RWPE1 (cell line): ENCODE results near the gene RBM6.

Experiments used
- CTCF ChIA-PET: fragments of 350-600 bp; sonication (Branson Sonifier 250); formaldehyde crosslinking; extraction: SDS; loops from one replicate; lab custom pipeline; 2021; lab: Yijun Ruan, JAX
- POLR2A ChIA-PET: fragments of 400-600 bp; formaldehyde crosslinking; extraction: SDS; loops from one replicate; lab custom pipeline; 2020; ENCODE audit warnings: antibody characterized with exemption; ENCODE audit not compliant: low non-redundant PET; lab: Yijun Ruan, JAX
- DNase-seq: peaks from one replicate; pipeline ENCODE4 v3.0.0; 2012; ENCODE audit warnings: low spot score
- H3K27ac ChIP-seq: fragments of 450-650 bp; 2 replicates; pipeline ENCODE4 v1.5.1; 2017
- CTCF ChIP-seq: fragments of 450-650 bp; conservative IDR thresholded peaks from 2 replicates; pipeline ENCODE4 v1.5.1; 2017; ENCODE audit warnings: low read depth, mild to moderate bottlenecking

The RBM6 gene

GRCh38 chr3:49967291-49967690 lies 27.3 kb downstream of the RBM6 start:
- TF ChIP-seq CTCF, result no peak
- no peak for DNase-seq
- ChIA-PET CTCF (no interaction called here), POLR2A (no interaction called here)
- no peak overlapping the region for H3K27ac ChIP-seq

GRCh38 chr3:49968346-49968745 lies 28.4 kb downstream of the RBM6 start:
- no peak for TF ChIP-seq CTCF
- POLR2A ChIA-PET, result no interaction called here
- DNase-seq, result no peak
- CTCF ChIA-PET, result no interaction called here
- H3K27ac ChIP-seq, result no peak overlapping the region

DNA sequence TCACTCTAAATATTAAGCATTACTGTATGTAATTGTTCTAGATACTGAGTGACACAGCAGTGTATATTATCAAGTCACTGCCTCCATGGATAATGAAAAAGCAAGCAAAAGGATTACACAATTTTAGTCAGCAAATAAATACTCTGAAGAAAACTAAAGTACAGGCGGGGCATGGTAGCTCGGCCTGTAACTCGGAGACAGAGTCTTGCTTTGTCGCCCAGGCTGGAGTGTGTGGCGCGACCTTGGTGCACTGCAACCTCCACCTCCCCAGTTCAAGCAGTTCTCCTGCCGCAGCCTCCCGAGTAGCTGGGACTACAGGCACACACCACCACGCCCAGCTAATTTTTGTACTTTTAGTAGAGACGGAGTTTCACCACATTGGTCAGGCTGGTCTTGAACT lies 32.7 kb downstream of the RBM6 start:
- POLR2A ChIA-PET, result no interaction called here
- CTCF ChIA-PET, result interaction anchor here (0.7 kb wide), 1 partner anchor 798 kb away, joined by 3 read pairs; no protein-coding TSS in a partner anchor
- DNase-seq, result no peak
- H3K27ac ChIP-seq, result peak overlapping the region; percentile 20
- no peak for TF ChIP-seq CTCF

- POLR2A ChIA-PET, result no interaction called here
- CTCF ChIA-PET, result no interaction called here
- TF ChIP-seq CTCF, result no peak
These were observed 37.0 kb downstream of the RBM6 start for GRCh38 chr3:49976942-49977341.

DNA sequence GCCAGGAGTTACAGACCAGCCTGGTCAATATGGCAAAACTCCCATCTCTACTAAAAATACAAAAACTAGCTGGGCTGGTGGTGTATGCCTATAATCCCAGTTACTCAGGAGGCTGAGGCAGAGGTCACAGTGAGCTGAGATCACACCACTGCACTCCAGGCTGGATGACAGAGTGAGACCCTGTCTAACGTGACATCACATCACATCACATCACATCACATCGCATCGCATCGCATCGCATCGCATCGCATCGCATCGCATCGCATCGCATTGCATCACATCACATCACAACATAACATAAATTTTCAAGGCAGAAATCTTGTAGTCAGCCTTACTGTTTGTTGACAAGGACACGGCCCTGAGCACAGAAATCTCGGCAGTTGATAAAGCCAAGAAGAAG lies 44.4 kb downstream of the RBM6 start:
- ChIA-PET CTCF (interaction anchor here (0.6 kb wide), 1 partner anchor 242 kb away, joined by 3 read pairs; no protein-coding TSS in a partner anchor), POLR2A (no interaction called here)
- no peak for DNase-seq
- H3K27ac ChIP-seq, result no peak overlapping the region
- TF ChIP-seq CTCF, result no peak

More at GRCh38 chr3:49976942-49977341, 37.0 kb downstream of the RBM6 start:
- DNase-seq, result no peak
- H3K27ac ChIP-seq, result no peak overlapping the region

- ChIA-PET CTCF (interaction anchor here (0.5 kb wide), 1 partner anchor 55 kb away, joined by 4 read pairs; no protein-coding TSS in a partner anchor), POLR2A (no interaction called here)
- no peak overlapping the region for H3K27ac ChIP-seq
- no peak for TF ChIP-seq CTCF
- DNase-seq, result no peak
These were observed 52.4 kb downstream of the RBM6 start for GRCh38 chr3:49992326-49992725.
